ENCODE results near the gene TNFSF8.

Gene TNFSF8

DNA sequence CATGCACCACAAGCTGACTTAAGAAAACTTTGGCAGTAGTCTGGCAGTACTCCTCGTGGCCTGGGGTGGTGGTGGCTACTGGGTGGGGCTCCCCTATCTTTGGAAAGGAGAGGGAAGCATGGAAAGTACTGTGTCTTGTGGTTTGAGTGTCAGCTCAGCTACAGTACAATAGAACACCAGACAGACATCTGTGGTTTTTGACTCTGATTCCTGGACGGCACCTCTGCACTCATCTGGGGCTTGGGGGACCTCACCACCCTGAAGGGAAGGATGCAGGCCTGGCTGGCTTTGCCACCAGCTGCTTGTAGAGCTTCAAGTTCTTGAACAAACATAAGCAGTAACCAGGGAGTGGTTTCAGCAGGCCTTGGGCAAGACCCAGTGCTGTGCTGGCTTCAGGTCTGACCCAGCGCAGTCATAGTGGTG lies 40.6 kb downstream of the TNFSF8 start:
- FAIRE-seq (no peak), DNase-seq (ENCODE audit: insufficient read length, low spot score) (no peak)
- TF ChIP-seq PAX5 (IDR thresholded peaks at IDR 0.05; ENCODE audit: insufficient read depth, low read length, severe bottlenecking): no peak
- TF ChIP-seq TAF1 (IDR thresholded peaks at IDR 0.05; ENCODE audit: low read depth, low read length): no peak
- TF ChIP-seq SPI1 (IDR thresholded peaks at IDR 0.05; ENCODE audit: low read depth, low read length): no peak
- no peak for TF ChIP-seq POLR2A (IDR thresholded peaks at IDR 0.05; ENCODE audit: low read depth, low read length)
- TF ChIP-seq POU2F2 (IDR thresholded peaks at IDR 0.05; ENCODE audit: low read depth, low read length): no peak
- no peak for TF ChIP-seq POLR2AphosphoS5 (IDR thresholded peaks at IDR 0.05; ENCODE audit: low read depth, low read length)

GRCh38 chr9:114888607-114889006 lies 41.8 kb downstream of the TNFSF8 start:
- no peak for FAIRE-seq
- TF ChIP-seq POU2F2 (IDR thresholded peaks at IDR 0.05; ENCODE audit: low read depth, low read length): no peak
- no peak for TF ChIP-seq SPI1 (IDR thresholded peaks at IDR 0.05; ENCODE audit: low read depth, low read length)
- no peak for TF ChIP-seq POLR2AphosphoS5 (IDR thresholded peaks at IDR 0.05; ENCODE audit: low read depth, low read length)
- no peak for TF ChIP-seq PAX5 (IDR thresholded peaks at IDR 0.05; ENCODE audit: insufficient read depth, low read length, severe bottlenecking)
- TF ChIP-seq TAF1 (IDR thresholded peaks at IDR 0.05; ENCODE audit: low read depth, low read length): no peak
- no peak for TF ChIP-seq POLR2A (IDR thresholded peaks at IDR 0.05; ENCODE audit: low read depth, low read length)
- DNase-seq (ENCODE audit: insufficient read length, low spot score): no peak

- DNase-seq (ENCODE audit: insufficient read length, low spot score) (no peak), FAIRE-seq (no peak)
Observed at GRCh38 chr9:114887963-114888362, 42.4 kb downstream of the TNFSF8 start.

GRCh38 chr9:114884787-114885452 lies 45.5 kb downstream of the TNFSF8 start:
- TF ChIP-seq PAX5 (IDR thresholded peaks at IDR 0.05; ENCODE audit: insufficient read depth, low read length, severe bottlenecking): no peak
- TF ChIP-seq SPI1 (IDR thresholded peaks at IDR 0.05; ENCODE audit: low read depth, low read length): no peak
- TF ChIP-seq TAF1 (IDR thresholded peaks at IDR 0.05; ENCODE audit: low read depth, low read length): no peak
- TF ChIP-seq POU2F2 (IDR thresholded peaks at IDR 0.05; ENCODE audit: low read depth, low read length): no peak
- no peak for TF ChIP-seq POLR2AphosphoS5 (IDR thresholded peaks at IDR 0.05; ENCODE audit: low read depth, low read length)
- TF ChIP-seq POLR2A (IDR thresholded peaks at IDR 0.05; ENCODE audit: low read depth, low read length): no peak
- no peak for FAIRE-seq
- no peak for DNase-seq (ENCODE audit: insufficient read length, low spot score)

More at GRCh38 chr9:114887963-114888362, 42.4 kb downstream of the TNFSF8 start:
- TF ChIP-seq TAF1 (IDR thresholded peaks at IDR 0.05; ENCODE audit: low read depth, low read length): no peak
- TF ChIP-seq POU2F2 (IDR thresholded peaks at IDR 0.05; ENCODE audit: low read depth, low read length): no peak
- no peak for TF ChIP-seq PAX5 (IDR thresholded peaks at IDR 0.05; ENCODE audit: insufficient read depth, low read length, severe bottlenecking)
- TF ChIP-seq POLR2AphosphoS5 (IDR thresholded peaks at IDR 0.05; ENCODE audit: low read depth, low read length): no peak

- no peak for FAIRE-seq
- TF ChIP-seq POLR2A (IDR thresholded peaks at IDR 0.05; ENCODE audit: low read depth, low read length) (no peak), SPI1 (IDR thresholded peaks at IDR 0.05; ENCODE audit: low read depth, low read length) (peak; percentile 86)
- no peak for DNase-seq (ENCODE audit: insufficient read length, low spot score)
Observed at GRCh38 chr9:114883709-114884108, 46.7 kb downstream of the TNFSF8 start.

GRCh38 chr9:114880291-114880745 lies 50.1 kb downstream of the TNFSF8 start:
- TF ChIP-seq PAX5 (IDR thresholded peaks at IDR 0.05; ENCODE audit: insufficient read depth, low read length, severe bottlenecking): no peak
- no peak for TF ChIP-seq POU2F2 (IDR thresholded peaks at IDR 0.05; ENCODE audit: low read depth, low read length)
- TF ChIP-seq POLR2AphosphoS5 (IDR thresholded peaks at IDR 0.05; ENCODE audit: low read depth, low read length): no peak
- no peak for TF ChIP-seq SPI1 (IDR thresholded peaks at IDR 0.05; ENCODE audit: low read depth, low read length)
- TF ChIP-seq TAF1 (IDR thresholded peaks at IDR 0.05; ENCODE audit: low read depth, low read length): no peak
- TF ChIP-seq POLR2A (IDR thresholded peaks at IDR 0.05; ENCODE audit: low read depth, low read length): no peak
- no peak for DNase-seq (ENCODE audit: insufficient read length, low spot score)
- no peak for FAIRE-seq

DNA sequence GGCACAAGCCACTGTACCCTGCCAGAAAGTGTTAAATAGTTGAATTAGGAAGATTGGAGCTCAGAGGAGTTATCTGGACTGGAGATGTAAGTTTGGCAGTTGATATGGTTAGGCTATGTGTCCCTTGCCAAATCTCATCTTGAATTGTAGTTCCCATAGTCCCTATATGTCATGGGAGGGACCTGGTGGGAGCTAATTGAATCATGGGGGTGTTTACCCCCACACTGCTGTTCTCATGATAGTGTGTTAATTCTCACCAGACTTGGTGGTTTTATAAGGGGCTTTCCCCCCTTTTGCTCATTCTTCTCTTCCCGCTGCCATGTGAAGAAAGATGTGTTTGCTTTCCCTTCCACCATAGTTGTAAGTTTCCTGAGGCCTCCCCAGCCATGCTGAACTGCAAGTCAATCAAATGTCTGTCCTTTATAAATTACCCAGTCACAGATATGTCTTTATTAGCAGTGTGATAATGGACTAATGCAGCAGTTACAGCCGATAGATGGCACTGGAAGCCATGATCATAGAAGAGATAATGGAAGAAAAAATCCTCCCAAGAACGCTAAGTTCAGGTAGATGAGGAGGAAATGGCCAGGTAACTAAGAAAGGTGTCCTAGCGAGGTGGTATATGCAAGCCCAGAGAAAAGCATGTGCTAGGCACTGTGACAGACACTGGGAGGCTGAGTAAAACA lies 51.4 kb downstream of the TNFSF8 start:
- DNase-seq (ENCODE audit: insufficient read length, low spot score) (no peak), FAIRE-seq (no peak)
- no peak for TF ChIP-seq POLR2AphosphoS5 (IDR thresholded peaks at IDR 0.05; ENCODE audit: low read depth, low read length)
- TF ChIP-seq SPI1 (IDR thresholded peaks at IDR 0.05; ENCODE audit: low read depth, low read length): no peak
- no peak for TF ChIP-seq POLR2A (IDR thresholded peaks at IDR 0.05; ENCODE audit: low read depth, low read length)
- TF ChIP-seq TAF1 (IDR thresholded peaks at IDR 0.05; ENCODE audit: low read depth, low read length): no peak
- TF ChIP-seq PAX5 (IDR thresholded peaks at IDR 0.05; ENCODE audit: insufficient read depth, low read length, severe bottlenecking): no peak
- TF ChIP-seq POU2F2 (IDR thresholded peaks at IDR 0.05; ENCODE audit: low read depth, low read length): no peak

DNA sequence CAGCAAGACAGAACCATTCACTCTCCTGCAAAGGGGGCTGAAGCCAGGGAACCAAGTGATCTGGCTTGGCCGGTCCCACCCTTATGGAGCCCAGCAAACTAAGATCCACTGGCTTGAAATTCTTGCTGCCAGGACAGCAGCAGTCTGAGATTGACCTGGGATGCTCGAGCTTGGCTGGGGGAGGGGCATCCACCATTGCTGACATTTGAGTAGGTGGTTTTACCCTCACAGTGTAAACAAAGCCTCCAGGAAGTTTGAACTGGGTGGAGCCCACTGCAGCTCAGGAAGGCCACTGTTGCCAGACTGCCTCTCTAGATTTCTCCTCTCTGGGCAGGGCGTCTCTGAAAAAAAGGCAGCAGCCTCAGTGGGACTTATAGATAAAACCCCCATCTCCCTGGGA lies 60.5 kb downstream of the TNFSF8 start:
- FAIRE-seq: no peak
- no peak for DNase-seq (ENCODE audit: insufficient read length, low spot score)
- TF ChIP-seq POU2F2 (IDR thresholded peaks at IDR 0.05; ENCODE audit: low read depth, low read length): no peak
- no peak for TF ChIP-seq PAX5 (IDR thresholded peaks at IDR 0.05; ENCODE audit: insufficient read depth, low read length, severe bottlenecking)
- TF ChIP-seq POLR2AphosphoS5 (IDR thresholded peaks at IDR 0.05; ENCODE audit: low read depth, low read length): no peak
- no peak for TF ChIP-seq POLR2A (IDR thresholded peaks at IDR 0.05; ENCODE audit: low read depth, low read length)
- TF ChIP-seq SPI1 (IDR thresholded peaks at IDR 0.05; ENCODE audit: low read depth, low read length): no peak
- TF ChIP-seq TAF1 (IDR thresholded peaks at IDR 0.05; ENCODE audit: low read depth, low read length): no peak

DNA sequence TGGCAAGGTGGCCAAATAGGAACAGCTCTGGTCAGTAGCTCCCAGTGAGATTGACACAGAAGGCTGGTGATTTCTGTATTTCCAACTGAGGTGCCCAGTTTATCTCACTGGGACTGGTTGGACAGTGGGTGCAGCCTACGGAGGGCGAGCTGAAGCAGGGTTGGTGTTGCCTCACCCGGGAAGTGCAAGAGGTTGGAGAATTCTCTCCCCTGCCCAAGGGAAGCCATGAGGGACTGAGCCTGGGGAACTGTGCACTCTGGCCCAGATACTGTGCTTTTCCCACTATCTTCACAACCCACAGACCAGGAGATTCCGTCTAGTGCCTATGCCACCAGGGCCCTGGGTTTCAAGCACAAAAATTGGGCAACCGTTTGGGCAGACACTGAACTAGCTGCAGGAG lies 61.0 kb downstream of the TNFSF8 start:
- DNase-seq (ENCODE audit: insufficient read length, low spot score) (no peak), FAIRE-seq (no peak)
- TF ChIP-seq SPI1 (IDR thresholded peaks at IDR 0.05; ENCODE audit: low read depth, low read length): no peak
- TF ChIP-seq TAF1 (IDR thresholded peaks at IDR 0.05; ENCODE audit: low read depth, low read length): no peak
- no peak for TF ChIP-seq POU2F2 (IDR thresholded peaks at IDR 0.05; ENCODE audit: low read depth, low read length)
- no peak for TF ChIP-seq POLR2AphosphoS5 (IDR thresholded peaks at IDR 0.05; ENCODE audit: low read depth, low read length)
- no peak for TF ChIP-seq POLR2A (IDR thresholded peaks at IDR 0.05; ENCODE audit: low read depth, low read length)
- TF ChIP-seq PAX5 (IDR thresholded peaks at IDR 0.05; ENCODE audit: insufficient read depth, low read length, severe bottlenecking): no peak

All from GM12891 (cell line).